PFSK-1 (cell line): ENCODE results near the gene CLDND1.

Source experiments
- FOXP2 ChIP-seq: optimal IDR thresholded peaks from 2 replicates; pipeline ENCODE3; 2011; ENCODE audit warnings: borderline replicate concordance, control low read depth, inconsistent platforms; ENCODE audit not compliant: insufficient read depth; ENCODE audit errors: extremely low read length, extremely low read depth
- POLR2AphosphoS5 ChIP-seq: IDR thresholded peaks from 2 replicates; pipeline ENCODE4 v1.6.1; 2012; ENCODE audit warnings: low read depth, mild to moderate bottlenecking, control low read depth, low read length, moderate library complexity
- SIN3A ChIP-seq: IDR thresholded peaks from 2 replicates; pipeline ENCODE4 v1.6.1; 2012; ENCODE audit warnings: mild to moderate bottlenecking, low read length, moderate library complexity, borderline replicate concordance; ENCODE audit not compliant: insufficient read depth
- TAF1 ChIP-seq: IDR thresholded peaks from 2 replicates; pipeline ENCODE4 v1.6.1; 2012; ENCODE audit warnings: low read length, control low read depth, borderline replicate concordance; ENCODE audit not compliant: insufficient read depth
- TF ChIP-seq, protein P1 (sequence below), 2 experiments: IDR thresholded peaks; 2 replicates each; pipeline versions ENCODE4 v1.6.1 to v1.8.0; 2011 to 2012; ENCODE audit warnings: low read depth in 2 of 2, low read length in 2 of 2, control low read depth in 1 of 2, inconsistent platforms in 1 of 2, mild to moderate bottlenecking in 1 of 2, moderate library complexity in 1 of 2; ENCODE audit not compliant: insufficient read depth in 1 of 2

CLDND1 gene

DNA sequence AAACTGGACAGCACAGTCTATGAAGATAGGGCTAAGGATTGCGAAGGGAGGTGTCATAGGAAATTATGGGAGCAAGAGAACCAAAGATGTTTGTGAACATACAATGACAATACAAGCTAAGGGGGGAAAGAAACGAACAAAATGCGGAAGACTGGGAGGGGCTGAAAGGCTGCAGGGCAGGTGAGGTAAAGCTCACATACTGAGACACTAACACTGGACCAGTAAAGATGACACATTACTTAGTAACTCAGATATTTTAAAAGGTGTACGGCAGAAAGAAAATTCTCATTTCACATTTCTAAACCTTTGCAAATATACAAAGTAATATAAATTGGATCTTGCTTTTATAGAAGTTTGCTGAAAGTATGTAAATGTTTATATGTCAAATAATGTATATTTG lies 10.1 kb downstream of the CLDND1 start:
- TF ChIP-seq, protein P1, sequence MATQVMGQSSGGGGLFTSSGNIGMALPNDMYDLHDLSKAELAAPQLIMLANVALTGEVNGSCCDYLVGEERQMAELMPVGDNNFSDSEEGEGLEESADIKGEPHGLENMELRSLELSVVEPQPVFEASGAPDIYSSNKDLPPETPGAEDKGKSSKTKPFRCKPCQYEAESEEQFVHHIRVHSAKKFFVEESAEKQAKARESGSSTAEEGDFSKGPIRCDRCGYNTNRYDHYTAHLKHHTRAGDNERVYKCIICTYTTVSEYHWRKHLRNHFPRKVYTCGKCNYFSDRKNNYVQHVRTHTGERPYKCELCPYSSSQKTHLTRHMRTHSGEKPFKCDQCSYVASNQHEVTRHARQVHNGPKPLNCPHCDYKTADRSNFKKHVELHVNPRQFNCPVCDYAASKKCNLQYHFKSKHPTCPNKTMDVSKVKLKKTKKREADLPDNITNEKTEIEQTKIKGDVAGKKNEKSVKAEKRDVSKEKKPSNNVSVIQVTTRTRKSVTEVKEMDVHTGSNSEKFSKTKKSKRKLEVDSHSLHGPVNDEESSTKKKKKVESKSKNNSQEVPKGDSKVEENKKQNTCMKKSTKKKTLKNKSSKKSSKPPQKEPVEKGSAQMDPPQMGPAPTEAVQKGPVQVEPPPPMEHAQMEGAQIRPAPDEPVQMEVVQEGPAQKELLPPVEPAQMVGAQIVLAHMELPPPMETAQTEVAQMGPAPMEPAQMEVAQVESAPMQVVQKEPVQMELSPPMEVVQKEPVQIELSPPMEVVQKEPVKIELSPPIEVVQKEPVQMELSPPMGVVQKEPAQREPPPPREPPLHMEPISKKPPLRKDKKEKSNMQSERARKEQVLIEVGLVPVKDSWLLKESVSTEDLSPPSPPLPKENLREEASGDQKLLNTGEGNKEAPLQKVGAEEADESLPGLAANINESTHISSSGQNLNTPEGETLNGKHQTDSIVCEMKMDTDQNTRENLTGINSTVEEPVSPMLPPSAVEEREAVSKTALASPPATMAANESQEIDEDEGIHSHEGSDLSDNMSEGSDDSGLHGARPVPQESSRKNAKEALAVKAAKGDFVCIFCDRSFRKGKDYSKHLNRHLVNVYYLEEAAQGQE (IDR thresholded peaks at IDR 0.05; ENCODE audit: insufficient read depth in 1 of 2, low read depth in 2 of 2, low read length in 2 of 2), result no peak

GRCh38 chr3:98508582-98508981 lies 14.1 kb downstream of the CLDND1 start:
- TF ChIP-seq SIN3A (no peak), TAF1 (no peak), POLR2AphosphoS5 (no peak), FOXP2 (no peak)
- TF ChIP-seq, protein P1 (IDR thresholded peaks at IDR 0.05; ENCODE audit: insufficient read depth in 1 of 2, low read depth in 2 of 2, low read length in 2 of 2), result no peak

GRCh38 chr3:98504539-98504938 lies 18.2 kb downstream of the CLDND1 start:
- TF ChIP-seq FOXP2, result no peak

DNA sequence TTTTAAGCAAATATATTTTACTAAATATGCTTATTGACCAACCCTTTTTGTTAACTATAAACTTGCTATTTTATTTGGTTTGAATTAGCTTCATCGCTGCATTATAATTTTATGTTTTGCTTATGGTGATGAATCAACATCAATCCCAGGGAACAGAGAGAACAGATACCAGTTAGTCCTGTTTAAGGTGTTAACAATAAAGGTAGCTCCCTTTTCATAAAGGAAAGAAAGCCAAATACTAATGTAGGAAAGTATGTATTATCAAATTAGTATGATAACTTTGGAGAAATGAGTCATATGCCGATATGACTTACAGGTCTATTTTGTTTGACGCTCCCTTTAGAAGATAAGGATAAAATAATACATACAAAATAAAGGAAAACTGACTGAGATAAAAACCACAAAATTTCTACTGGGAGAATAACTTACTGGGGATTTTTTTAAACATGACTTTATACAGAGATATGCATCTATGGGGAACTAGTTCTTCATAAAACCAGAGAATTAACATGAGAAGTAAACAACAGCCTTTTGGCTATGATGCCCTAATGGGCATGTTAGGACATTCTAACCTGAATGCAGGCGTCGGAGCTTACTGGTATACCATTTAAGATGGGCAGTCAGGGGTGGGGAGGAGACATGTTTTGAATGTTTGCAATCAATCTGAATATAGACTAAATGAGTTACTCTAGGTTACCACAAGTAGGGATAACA lies 20.7 kb downstream of the CLDND1 start:
- TF ChIP-seq FOXP2 (no peak), TAF1 (no peak), SIN3A (no peak)
- TF ChIP-seq, protein P1 (IDR thresholded peaks at IDR 0.05; ENCODE audit: insufficient read depth in 1 of 2, low read depth in 2 of 2, low read length in 2 of 2), result no peak

DNA sequence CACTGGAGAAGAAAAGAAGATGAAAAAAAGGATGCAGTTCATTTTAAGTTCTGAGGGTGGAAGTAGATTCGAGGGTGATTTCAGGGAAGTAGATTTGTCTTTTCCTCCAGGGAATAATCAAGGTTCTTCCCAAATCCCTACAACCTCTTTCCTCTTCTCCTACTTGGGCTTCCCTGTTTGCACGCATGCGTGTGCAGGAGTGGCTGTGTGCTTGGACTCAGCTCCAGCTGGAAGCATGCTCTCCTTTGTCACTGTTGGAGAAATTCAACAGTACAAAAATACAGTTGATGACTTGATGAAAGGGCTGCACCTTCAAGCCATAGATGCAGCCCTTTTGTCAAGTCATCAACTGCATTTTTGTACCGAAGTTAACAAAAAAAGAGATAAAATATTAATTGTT lies 21.4 kb downstream of the CLDND1 start:
- TF ChIP-seq TAF1 (no peak), SIN3A (no peak), FOXP2 (no peak), POLR2AphosphoS5 (no peak)
- TF ChIP-seq, protein P1 (IDR thresholded peaks at IDR 0.05; ENCODE audit: insufficient read depth in 1 of 2, low read depth in 2 of 2, low read length in 2 of 2), result no peak
